GM18951 (cell line): Measurements from ENCODE around the gene SEPTIN8.

Source experiments
- POLR2A ChIP-seq: IDR thresholded peaks from 4 replicates; pipeline ENCODE4 v1.6.1; 2011; ENCODE audit warnings: mild to moderate bottlenecking; ENCODE audit not compliant: insufficient read length, insufficient read depth; ENCODE audit errors: extremely low read depth
- in situ Hi-C: fragments of 300-500 bp; cut with MboI; formaldehyde crosslinking; loops from one replicate; pipeline ENCODE4 v1.12.0; 2022; ENCODE audit warnings: low sequenced_read_pairs, mixed read lengths, inconsistent platforms; ENCODE audit not compliant: unreplicated experiment

Gene SEPTIN8

DNA sequence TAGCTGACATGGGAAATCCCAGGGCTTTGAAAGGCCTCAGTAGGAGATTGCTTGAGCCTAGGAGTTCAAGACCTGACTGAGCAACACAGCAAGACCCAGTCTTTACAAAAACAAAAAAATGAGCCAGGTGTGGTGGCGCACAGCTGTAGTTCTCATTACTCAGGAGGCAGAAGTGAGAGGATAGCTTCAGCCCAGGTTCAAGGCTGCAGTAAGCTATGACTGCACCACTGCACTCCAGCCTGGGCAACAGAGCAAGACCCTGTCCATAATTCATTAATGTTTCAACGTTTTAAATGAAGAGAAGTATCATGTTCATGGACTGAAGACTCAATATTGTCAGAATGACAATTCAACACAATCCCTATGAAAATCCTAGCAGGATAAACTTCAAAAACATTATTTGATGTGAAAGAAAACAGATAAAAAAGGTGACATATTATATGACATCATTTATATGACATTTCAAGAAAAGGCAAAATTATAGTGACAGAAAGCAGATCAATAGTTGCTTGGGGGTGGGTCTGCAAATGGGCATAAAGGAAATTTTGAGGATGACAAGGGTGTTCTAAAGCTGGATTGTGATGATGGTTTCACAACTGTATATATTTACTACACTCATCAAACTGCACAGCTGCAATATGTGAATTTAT lies 43.4 kb downstream of the SEPTIN8 start:
- no peak for TF ChIP-seq POLR2A
- in situ Hi-C loops: no loop called here

DNA sequence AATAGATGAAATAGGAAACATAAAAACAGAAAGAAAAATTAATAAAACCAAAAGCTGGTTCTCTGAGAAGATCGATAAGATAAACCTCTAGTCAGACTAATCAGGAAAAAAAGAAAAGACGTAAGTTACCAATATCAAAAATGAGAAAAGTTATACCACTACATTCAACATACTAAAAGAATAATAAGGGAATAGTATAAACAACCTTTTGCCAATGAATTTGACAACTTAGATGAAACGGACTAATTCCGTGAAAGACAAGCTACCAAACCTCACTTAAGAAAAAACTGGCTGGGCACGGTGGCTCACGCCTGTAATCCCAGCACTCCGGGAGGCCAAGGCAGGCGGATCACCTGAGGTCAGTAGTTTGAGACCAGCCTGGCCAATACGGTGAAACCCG lies 47.1 kb downstream of the SEPTIN8 start:
- no peak for TF ChIP-seq POLR2A
- in situ Hi-C loops: no loop called here

DNA sequence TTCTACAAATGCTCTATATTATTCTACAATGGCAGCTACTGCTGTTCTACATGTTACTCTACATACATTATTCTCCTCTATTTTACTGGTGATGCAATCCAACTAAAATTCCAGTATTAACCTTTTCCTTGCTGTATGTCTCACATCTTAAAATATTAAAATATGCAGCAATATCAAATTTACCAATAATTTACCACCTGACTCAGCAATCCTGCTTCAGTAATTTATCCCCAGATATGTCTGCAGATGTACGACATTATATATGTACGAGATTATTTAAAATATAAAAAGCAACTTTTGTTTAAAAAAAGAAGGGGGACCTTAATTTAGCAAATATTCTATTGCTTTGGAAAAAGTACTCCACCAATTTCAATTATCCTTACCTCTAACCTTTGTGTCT lies 51.3 kb downstream of the SEPTIN8 start:
- no peak for TF ChIP-seq POLR2A
- in situ Hi-C loops: no loop called here

DNA sequence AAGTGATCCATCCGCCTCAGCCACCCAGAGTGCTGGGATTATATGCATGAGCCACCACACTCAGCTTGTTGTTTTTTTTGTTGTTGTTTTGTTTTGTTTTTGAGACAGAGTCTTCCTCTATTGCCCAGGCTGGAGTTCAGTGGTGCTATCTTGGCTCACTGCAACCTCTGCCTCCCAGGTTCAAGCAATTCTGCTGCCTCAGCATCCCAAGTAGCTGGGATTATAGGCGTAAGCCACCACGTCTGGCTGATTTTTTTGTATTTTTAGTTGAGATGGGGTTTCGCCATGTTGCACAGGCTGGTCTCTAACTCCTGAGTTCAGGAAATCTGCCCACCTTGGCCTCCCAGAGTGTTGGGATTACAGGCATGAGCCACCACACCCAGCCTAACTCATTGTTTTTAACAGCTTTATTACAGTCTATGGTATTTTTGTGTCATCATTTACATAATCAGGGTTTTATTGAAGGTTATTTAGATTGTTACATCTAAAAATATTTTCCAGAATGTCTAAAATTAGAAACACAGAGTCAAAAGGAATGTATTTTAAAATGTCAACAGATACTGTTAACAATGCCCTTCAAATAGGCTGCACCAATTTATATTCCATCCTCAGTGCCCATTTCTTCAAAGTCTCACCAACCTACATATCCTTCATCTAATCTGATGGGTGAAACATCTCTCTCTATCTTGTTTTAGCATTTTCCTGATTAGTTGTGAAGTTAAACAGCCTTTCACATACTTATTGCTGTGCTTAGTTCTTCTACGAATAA lies 58.3 kb downstream of the SEPTIN8 start:
- no peak for TF ChIP-seq POLR2A

DNA sequence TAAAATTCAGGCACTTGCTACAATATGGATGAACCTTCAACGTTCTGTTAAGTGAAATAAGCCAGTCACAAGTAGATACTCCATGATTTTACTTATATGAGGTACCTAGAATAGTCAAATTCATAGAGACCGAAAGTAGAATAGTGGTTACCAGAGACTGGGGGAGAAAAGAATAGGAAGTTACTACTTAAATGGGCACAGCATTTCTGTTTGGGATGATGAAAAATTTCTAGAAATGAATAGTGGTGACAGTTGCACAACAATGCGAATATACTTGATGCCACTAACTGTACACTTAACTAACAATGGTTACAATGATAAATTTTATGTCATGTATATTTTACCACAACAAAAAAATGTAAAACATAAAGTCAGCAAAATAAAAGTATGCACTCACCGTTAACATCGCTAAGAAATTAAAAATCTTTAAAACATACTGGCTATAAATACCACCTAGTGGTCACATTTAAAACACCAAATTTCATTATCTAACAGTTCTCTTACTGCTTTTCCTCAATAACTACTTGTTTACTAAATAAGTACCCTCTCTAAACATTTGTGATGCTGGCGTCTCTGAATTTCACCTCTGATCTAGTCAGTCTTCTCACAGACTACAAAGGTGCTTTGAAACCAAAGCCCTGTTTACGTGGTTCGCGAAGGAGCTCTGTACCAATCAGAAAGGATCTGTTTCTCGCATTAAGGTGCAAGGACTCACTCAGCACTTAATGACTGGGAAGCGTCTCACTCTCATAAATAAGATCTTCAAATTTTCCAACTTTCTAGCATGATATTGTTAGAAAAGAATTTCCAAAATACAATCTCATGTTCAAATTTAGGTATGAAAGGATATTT lies 62.4 kb downstream of the SEPTIN8 start:
- in situ Hi-C loops: no loop called here
- TF ChIP-seq POLR2A: no peak

More for the DNA sequence above, 58.3 kb downstream of the SEPTIN8 start:
- in situ Hi-C loops: no loop called here

DNA sequence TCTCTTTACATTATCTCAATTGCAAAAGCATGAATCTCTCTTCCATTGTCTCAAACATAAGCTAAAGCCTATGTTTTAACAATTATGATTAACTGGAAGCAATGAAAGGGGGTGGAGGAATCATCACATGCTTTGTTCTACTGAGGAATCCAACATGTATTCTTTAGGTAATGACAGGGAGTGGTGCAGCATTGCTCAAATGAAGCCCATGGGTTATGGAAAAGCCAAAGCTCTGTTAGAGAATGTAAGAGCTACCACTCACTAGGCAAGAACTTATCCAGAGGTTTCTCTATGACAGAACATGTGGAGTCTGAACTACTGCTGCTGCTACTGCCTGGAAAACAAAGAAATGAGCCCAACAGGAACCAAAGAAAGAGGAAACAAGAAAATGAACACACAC lies 68.4 kb downstream of the SEPTIN8 start:
- TF ChIP-seq POLR2A: no peak
- in situ Hi-C loops: no loop called here

DNA sequence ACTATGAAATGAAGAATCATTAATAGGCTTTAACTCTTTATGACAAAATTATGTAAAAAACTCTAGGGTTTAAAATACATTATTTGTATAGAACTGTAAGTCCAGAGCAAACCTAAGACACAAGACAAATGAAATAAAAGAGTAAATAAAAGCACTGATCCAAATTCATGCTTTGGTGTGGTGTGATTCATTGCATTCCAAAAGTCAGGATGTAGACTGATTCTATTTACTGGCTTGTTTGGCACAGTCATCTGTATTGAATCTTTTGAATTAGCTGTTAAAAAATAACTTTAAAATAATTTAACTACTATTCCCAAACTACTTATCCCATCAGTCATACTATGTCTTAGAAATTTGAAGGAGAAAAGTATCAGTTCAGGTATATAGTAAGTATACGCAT lies 72.2 kb downstream of the SEPTIN8 start:
- in situ Hi-C loops: no loop called here
- no peak for TF ChIP-seq POLR2A
